Large intestine (tissue), 3 donors: ENCODE data around the gene ZNRF3. TPM values are rescaled to one million over a fixed set of nuclear protein-coding genes. Genes with fewer than 3 reads are reported as not detected.
"Not testable (repeated sequence)": the region's sequence is repeated elsewhere in the genome, so short reads cannot be mapped to it uniquely, and the experiment has no call there.

ENCODE experiments used
- DNase-seq, 2 donors: peaks; one replicate each; pipeline versions ENCODE4 v3.0.0 to v3.0.0-alpha.2; 2013
- H3K27ac ChIP-seq: one replicate; pipeline ENCODE4 v1.5.1; 2013; ENCODE audit warnings: low read length
- H3K27me3 ChIP-seq: 2 replicates; pipeline ENCODE4 v1.6.1; 2013; ENCODE audit warnings: low read length; ENCODE audit not compliant: control insufficient read depth, insufficient read depth
- H3K36me3 ChIP-seq: 2 replicates; pipeline ENCODE4 v1.6.1; 2013; ENCODE audit warnings: low read length; ENCODE audit not compliant: control insufficient read depth, insufficient read depth
- H3K4me1 ChIP-seq: one replicate; pipeline ENCODE4 v1.6.1; 2013; ENCODE audit warnings: low read length; ENCODE audit not compliant: control insufficient read depth, insufficient read depth
- H3K4me3 ChIP-seq: one replicate; pipeline ENCODE4 v1.5.1; 2013; ENCODE audit warnings: low read length
- H3K9me3 ChIP-seq: one replicate; pipeline ENCODE4 v1.6.1; 2013; ENCODE audit warnings: mild to moderate bottlenecking, low read depth, low read length, moderate library complexity; ENCODE audit not compliant: control insufficient read depth
- WGBS: methylation state at CpG from one replicate; pipeline ENCODE4 v1.1.5; 2013; ENCODE audit warnings: low lambda C conversion rate; ENCODE audit not compliant: insufficient coverage; 5-methylcytosine and 5-hydroxymethylcytosine counted together
- polyA plus RNA-seq: library from polyadenylated mRNA; unstranded; fragments of 120-200 nt; gene quantifications from one replicate; pipeline ENCODE4 v1.2.1, GENCODE V29; 2013

ZNRF3 gene
- polyA plus RNA-seq, 1 donor = 8.2 TPM

- Histone ChIP-seq H3K4me1 (peaks cover 10% of the 10 kb centered on the region), H3K4me3 (no peak overlapping the region), H3K36me3 (peaks cover 6% of the 10 kb centered on the region), H3K9me3 (no peaks in the 10 kb centered on the region), H3K27ac (no peak overlapping the region), H3K27me3 (no peaks in the 10 kb centered on the region)
- DNase-seq = no peak
- WGBS = 85% methylated on average over 2 of the region's 6 CpGs
Measured at GRCh38 chr22:29078036-29078868, 194.9 kb downstream of the ZNRF3 start.

- DNase-seq = no peak
- H3K27ac ChIP-seq = no peak overlapping the region
- no peak overlapping the region for H3K4me3 ChIP-seq
Measured at GRCh38 chr22:29078869-29079207, 195.5 kb downstream of the ZNRF3 start.

GRCh38 chr22:29079218-29079901, 196.0 kb downstream of the ZNRF3 start:
- no peaks in the 10 kb centered on the region for H3K27me3 ChIP-seq
- H3K27ac ChIP-seq = no peak overlapping the region
- no peak overlapping the region for H3K4me3 ChIP-seq
- WGBS = 83% methylated on average over 1 of the region's 8 CpGs
- no peaks in the 10 kb centered on the region for H3K9me3 ChIP-seq
- no peak for DNase-seq
- H3K4me1 ChIP-seq = peaks cover 6% of the 10 kb centered on the region
- H3K36me3 ChIP-seq = peaks cover 6% of the 10 kb centered on the region

More at GRCh38 chr22:29078869-29079207, 195.5 kb downstream of the ZNRF3 start:
- Histone ChIP-seq H3K36me3 (peaks cover 6% of the 10 kb centered on the region), H3K27me3 (no peaks in the 10 kb centered on the region), H3K4me1 (peaks cover 10% of the 10 kb centered on the region), H3K9me3 (no peaks in the 10 kb centered on the region)
- 80% methylated on average over 1 of the region's 6 CpGs for WGBS

- Histone ChIP-seq H3K27ac (no peak overlapping the region), H3K4me1 (peaks cover 6% of the 10 kb centered on the region)
- 88% methylated on average over 1 of the region's 7 CpGs for WGBS
Measured at GRCh38 chr22:29080106-29080975, 197.0 kb downstream of the ZNRF3 start.

GRCh38 chr22:29081517-29082236, 198.3 kb downstream of the ZNRF3 start:
- H3K27me3 ChIP-seq = no peaks in the 10 kb centered on the region
- H3K27ac ChIP-seq = no peak overlapping the region
- no peaks in the 10 kb centered on the region for H3K4me1 ChIP-seq
- DNase-seq = no peak
- peaks cover 6% of the 10 kb centered on the region for H3K36me3 ChIP-seq
- H3K4me3 ChIP-seq = no peak overlapping the region
- H3K9me3 ChIP-seq = no peaks in the 10 kb centered on the region
- WGBS = no CpG with 5 or more reads among the region's 3 CpGs

More at GRCh38 chr22:29080106-29080975, 197.0 kb downstream of the ZNRF3 start:
- Histone ChIP-seq H3K9me3 (no peaks in the 10 kb centered on the region), H3K4me3 (no peak overlapping the region), H3K36me3 (peaks cover 6% of the 10 kb centered on the region), H3K27me3 (no peaks in the 10 kb centered on the region)
- no peak for DNase-seq

- Histone ChIP-seq H3K4me1 (no peaks in the 10 kb centered on the region), H3K9me3 (no peaks in the 10 kb centered on the region), H3K4me3 (no peak overlapping the region), H3K36me3 (peaks cover 6% of the 10 kb centered on the region), H3K27me3 (no peaks in the 10 kb centered on the region), H3K27ac (no peak overlapping the region)
- 69% methylated on average over 3 of the region's 7 CpGs for WGBS
- no peak for DNase-seq
Measured at GRCh38 chr22:29082826-29083545, 199.6 kb downstream of the ZNRF3 start.

- not testable (repeated sequence) for DNase-seq
Measured at GRCh38 chr22:29083576-29083932, 200.2 kb downstream of the ZNRF3 start.

GRCh38 chr22:29083933-29084591, 200.7 kb downstream of the ZNRF3 start:
- WGBS = no CpG with 5 or more reads among the region's 5 CpGs
- Histone ChIP-seq H3K4me1 (no peaks in the 10 kb centered on the region), H3K9me3 (no peaks in the 10 kb centered on the region), H3K4me3 (no peak overlapping the region), H3K36me3 (peaks cover 3% of the 10 kb centered on the region), H3K27me3 (no peaks in the 10 kb centered on the region), H3K27ac (no peak overlapping the region)
- DNase-seq = no peak

More at GRCh38 chr22:29083576-29083932, 200.2 kb downstream of the ZNRF3 start:
- H3K27ac ChIP-seq, H3K27me3 ChIP-seq, H3K4me1 ChIP-seq, H3K36me3 ChIP-seq, H3K9me3 ChIP-seq, H3K4me3 ChIP-seq: not testable (repeated sequence)
- no CpG with 5 or more reads among the region's 7 CpGs for WGBS

GRCh38 chr22:29087012-29087411, 203.6 kb downstream of the ZNRF3 start:
- H3K4me3 ChIP-seq = no peak overlapping the region
- 100% methylated on average over 1 of the region's 2 CpGs for WGBS
- H3K36me3 ChIP-seq = no peaks in the 10 kb centered on the region
- H3K9me3 ChIP-seq = no peaks in the 10 kb centered on the region
- H3K4me1 ChIP-seq = no peaks in the 10 kb centered on the region
- no peak for DNase-seq
- H3K27ac ChIP-seq = no peak overlapping the region
- no peaks in the 10 kb centered on the region for H3K27me3 ChIP-seq
